ENCODE measurements around the gene PTH1R.

The PTH1R gene

GRCh38 chr3:46935168-46935858, 57.8 kb downstream of the PTH1R start:
- 48% methylated on average over 5 of the region's 7 CpGs for WGBS
- H3K27me3 ChIP-seq (ENCODE audit: control insufficient read depth in 1 of 2, insufficient read depth in 1 of 2, low read length in 2 of 2), result no peaks in the 10 kb centered on the region
- peak overlapping the region; percentile 83 for H4K8ac ChIP-seq (ENCODE audit: low read length)
- peak overlapping the region; percentile 90 to 97 for H2BK12ac ChIP-seq (ENCODE audit: low read length in 2 of 2)
- peaks cover 38 to 55% of the 10 kb centered on the region in 2 experiments for H3K36me3 ChIP-seq (ENCODE audit: control insufficient read depth in 1 of 2, insufficient read depth in 2 of 2, low read depth in 1 of 2, low read length in 2 of 2)
- H2BK15ac ChIP-seq (ENCODE audit: low read depth, poor library complexity, severe bottlenecking), result peak overlapping the region; percentile 82
- peak overlapping the region in 1 of 2 experiments; percentile 94 for H3K23ac ChIP-seq (ENCODE audit: low read length in 2 of 2)
- H3K4ac ChIP-seq (ENCODE audit: low read depth in 1 of 2, low read length in 2 of 2), result peak overlapping the region; percentile 35 to 91
- peak overlapping the region in 1 of 2 experiments; percentile 45 for H3K4me3 ChIP-seq (ENCODE audit: insufficient read depth in 1 of 2, low read depth in 1 of 2, low read length in 2 of 2)
- no peak overlapping the region for H3K4me2 ChIP-seq (ENCODE audit: low read length, poor library complexity, severe bottlenecking)
- peak overlapping the region; percentile 5 for H2BK5ac ChIP-seq (ENCODE audit: low read depth, low read length, poor library complexity, severe bottlenecking)
- H3K79me1 ChIP-seq (replicated peaks; ENCODE audit: low read length, poor library complexity, severe bottlenecking), result peaks cover 65% of the 10 kb centered on the region
- peak overlapping the region; percentile 90 for H3K27ac ChIP-seq (ENCODE audit: low read length, poor library complexity, severe bottlenecking)
- peak overlapping the region; percentile 90 to 98 for H3K18ac ChIP-seq (ENCODE audit: low read depth in 1 of 2, low read length in 2 of 2)
- H3K9me3 ChIP-seq (ENCODE audit: control insufficient read depth, low read length), result no peaks in the 10 kb centered on the region
- peak; percentile 97 for DNase-seq
- peak overlapping the region; percentile 64 for H3K9ac ChIP-seq (ENCODE audit: low read length)
- H2BK120ac ChIP-seq (ENCODE audit: low read depth, low read length), result peak overlapping the region; percentile 85
- H2AK5ac ChIP-seq (ENCODE audit: low read length, severe bottlenecking), result peak overlapping the region; percentile 99
- H3K14ac ChIP-seq (ENCODE audit: low read length in 2 of 2), result peak overlapping the region in 1 of 2 experiments; percentile 93
- peak overlapping the region; percentile 94 for H4K91ac ChIP-seq (ENCODE audit: low read length)
- peaks cover 64% of the 10 kb centered on the region for H3K4me1 ChIP-seq (ENCODE audit: control insufficient read depth, insufficient read depth, low read depth, low read length)
- H2AFZ ChIP-seq (ENCODE audit: low read depth, low read length), result no peak overlapping the region

DNA sequence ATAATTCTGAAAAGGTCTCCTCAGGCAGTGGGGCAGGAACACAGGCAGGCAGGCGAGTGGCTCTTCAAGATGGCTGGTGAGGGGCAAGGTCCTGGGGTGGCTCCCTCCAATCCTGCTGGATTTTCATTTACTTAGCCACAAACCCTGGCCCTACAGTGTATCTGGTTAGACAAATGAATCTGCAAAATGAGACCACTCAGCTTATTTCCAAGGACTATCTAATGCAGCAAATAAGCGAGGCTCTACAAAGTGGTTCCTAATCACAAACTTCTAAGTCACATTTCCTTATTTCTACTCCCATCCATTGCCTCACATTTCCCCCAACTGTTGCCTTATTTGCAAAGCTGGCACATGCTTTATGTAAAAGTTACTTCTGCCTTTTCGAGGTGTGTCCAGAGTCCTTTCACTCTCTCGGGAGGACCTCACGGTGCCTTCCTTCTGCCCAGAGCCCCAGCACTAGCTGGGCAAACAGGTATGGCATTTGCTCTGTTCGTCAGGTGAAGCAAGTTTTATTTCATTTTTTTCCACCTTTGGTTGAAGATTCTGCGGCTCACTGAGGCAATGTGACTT, 58.6 kb downstream of the PTH1R start:
- peaks cover 45 to 57% of the 10 kb centered on the region in 2 experiments for H3K36me3 ChIP-seq (ENCODE audit: control insufficient read depth in 1 of 2, insufficient read depth in 2 of 2, low read depth in 1 of 2, low read length in 2 of 2)
- peak overlapping the region; percentile 81 to 82 for H3K18ac ChIP-seq (ENCODE audit: low read depth in 1 of 2, low read length in 2 of 2)
- H3K4ac ChIP-seq (ENCODE audit: low read depth in 1 of 2, low read length in 2 of 2), result peak overlapping the region in 1 of 2 experiments; percentile 75
- H3K4me2 ChIP-seq (ENCODE audit: low read length, poor library complexity, severe bottlenecking), result no peak overlapping the region
- no peak overlapping the region for H4K8ac ChIP-seq (ENCODE audit: low read length)
- H3K23ac ChIP-seq (ENCODE audit: low read length in 2 of 2), result no peak overlapping the region
- H3K4me1 ChIP-seq (ENCODE audit: control insufficient read depth, insufficient read depth, low read depth, low read length), result peaks cover 58% of the 10 kb centered on the region
- no peak overlapping the region for H2BK120ac ChIP-seq (ENCODE audit: low read depth, low read length)
- H4K91ac ChIP-seq (ENCODE audit: low read length), result peak overlapping the region; percentile 86
- peak overlapping the region; percentile 44 to 93 for H2BK12ac ChIP-seq (ENCODE audit: low read length in 2 of 2)
- H3K79me1 ChIP-seq (replicated peaks; ENCODE audit: low read length, poor library complexity, severe bottlenecking), result peaks cover 67% of the 10 kb centered on the region
- no peak overlapping the region for H3K4me3 ChIP-seq (ENCODE audit: insufficient read depth in 1 of 2, low read depth in 1 of 2, low read length in 2 of 2)
- H2AFZ ChIP-seq (ENCODE audit: low read depth, low read length), result no peak overlapping the region
- peak overlapping the region; percentile 24 for H3K9ac ChIP-seq (ENCODE audit: low read length)
- peak overlapping the region; percentile 98 for H2AK5ac ChIP-seq (ENCODE audit: low read length, severe bottlenecking)
- H3K14ac ChIP-seq (ENCODE audit: low read length in 2 of 2), result no peak overlapping the region
- no peaks in the 10 kb centered on the region for H3K9me3 ChIP-seq (ENCODE audit: control insufficient read depth, low read length)
- peak overlapping the region; percentile 44 for H2BK15ac ChIP-seq (ENCODE audit: low read depth, poor library complexity, severe bottlenecking)
- no peaks in the 10 kb centered on the region for H3K27me3 ChIP-seq (ENCODE audit: control insufficient read depth in 1 of 2, insufficient read depth in 1 of 2, low read length in 2 of 2)
- peak overlapping the region; percentile 86 for H3K27ac ChIP-seq (ENCODE audit: low read length, poor library complexity, severe bottlenecking)
- DNase-seq, result no peak
- 89% methylated on average over 7 of the region's 7 CpGs for WGBS
- H2BK5ac ChIP-seq (ENCODE audit: low read depth, low read length, poor library complexity, severe bottlenecking), result no peak overlapping the region

- H3K79me1 ChIP-seq (replicated peaks; ENCODE audit: low read length, poor library complexity, severe bottlenecking), result peaks cover 68% of the 10 kb centered on the region
- H2BK15ac ChIP-seq (ENCODE audit: low read depth, poor library complexity, severe bottlenecking), result peak overlapping the region; percentile 44
- peak overlapping the region in 1 of 2 experiments; percentile 21 for H3K4me3 ChIP-seq (ENCODE audit: insufficient read depth in 1 of 2, low read depth in 1 of 2, low read length in 2 of 2)
- peak overlapping the region; percentile 51 for H4K8ac ChIP-seq (ENCODE audit: low read length)
- H3K4me1 ChIP-seq (ENCODE audit: control insufficient read depth, insufficient read depth, low read depth, low read length), result peaks cover 55% of the 10 kb centered on the region
- WGBS, result 48% methylated on average over 4 of the region's 5 CpGs
- peak overlapping the region; percentile 18 to 39 for H2BK12ac ChIP-seq (ENCODE audit: low read length in 2 of 2)
- H4K91ac ChIP-seq (ENCODE audit: low read length), result peak overlapping the region; percentile 46
- H3K4ac ChIP-seq (ENCODE audit: low read depth in 1 of 2, low read length in 2 of 2), result peak overlapping the region in 1 of 2 experiments; percentile 68
- H3K9ac ChIP-seq (ENCODE audit: low read length), result peak overlapping the region; percentile 24
- H2BK5ac ChIP-seq (ENCODE audit: low read depth, low read length, poor library complexity, severe bottlenecking), result no peak overlapping the region
- H3K14ac ChIP-seq (ENCODE audit: low read length in 2 of 2), result peak overlapping the region in 1 of 2 experiments; percentile 79
- H3K27me3 ChIP-seq (ENCODE audit: control insufficient read depth in 1 of 2, insufficient read depth in 1 of 2, low read length in 2 of 2), result no peaks in the 10 kb centered on the region
- H3K18ac ChIP-seq (ENCODE audit: low read depth in 1 of 2, low read length in 2 of 2), result peak overlapping the region in 1 of 2 experiments; percentile 44
- H2AK5ac ChIP-seq (ENCODE audit: low read length, severe bottlenecking), result peak overlapping the region; percentile 82
- H3K9me3 ChIP-seq (ENCODE audit: control insufficient read depth, low read length), result no peaks in the 10 kb centered on the region
- DNase-seq, result peak; percentile 66
- no peak overlapping the region for H3K4me2 ChIP-seq (ENCODE audit: low read length, poor library complexity, severe bottlenecking)
- H2AFZ ChIP-seq (ENCODE audit: low read depth, low read length), result peak overlapping the region; percentile 32
- peaks cover 47 to 57% of the 10 kb centered on the region in 2 experiments for H3K36me3 ChIP-seq (ENCODE audit: control insufficient read depth in 1 of 2, insufficient read depth in 2 of 2, low read depth in 1 of 2, low read length in 2 of 2)
- H2BK120ac ChIP-seq (ENCODE audit: low read depth, low read length), result peak overlapping the region; percentile 35
- H3K27ac ChIP-seq (ENCODE audit: low read length, poor library complexity, severe bottlenecking), result peak overlapping the region; percentile 10
- H3K23ac ChIP-seq (ENCODE audit: low read length in 2 of 2), result peak overlapping the region in 1 of 2 experiments; percentile 85
Observed at GRCh38 chr3:46936733-46937250, 59.3 kb downstream of the PTH1R start.

- no peak overlapping the region for H3K18ac ChIP-seq (ENCODE audit: low read depth in 1 of 2, low read length in 2 of 2)
- no peak overlapping the region for H3K4ac ChIP-seq (ENCODE audit: low read depth in 1 of 2, low read length in 2 of 2)
- H2AK5ac ChIP-seq (ENCODE audit: low read length, severe bottlenecking), result peak overlapping the region; percentile 44
- H3K79me1 ChIP-seq (replicated peaks; ENCODE audit: low read length, poor library complexity, severe bottlenecking), result peaks cover 64% of the 10 kb centered on the region
- H4K91ac ChIP-seq (ENCODE audit: low read length), result no peak overlapping the region
- no peak overlapping the region for H2BK15ac ChIP-seq (ENCODE audit: low read depth, poor library complexity, severe bottlenecking)
- 96% methylated on average over 2 of the region's 2 CpGs for WGBS
- H3K23ac ChIP-seq (ENCODE audit: low read length in 2 of 2), result no peak overlapping the region
- H3K36me3 ChIP-seq (ENCODE audit: control insufficient read depth in 1 of 2, insufficient read depth in 2 of 2, low read depth in 1 of 2, low read length in 2 of 2), result peaks cover 49 to 52% of the 10 kb centered on the region in 2 experiments
- no peak overlapping the region for H3K9ac ChIP-seq (ENCODE audit: low read length)
- no peak overlapping the region for H3K4me3 ChIP-seq (ENCODE audit: insufficient read depth in 1 of 2, low read depth in 1 of 2, low read length in 2 of 2)
- H3K14ac ChIP-seq (ENCODE audit: low read length in 2 of 2), result no peak overlapping the region
- no peak overlapping the region for H2AFZ ChIP-seq (ENCODE audit: low read depth, low read length)
- no peak overlapping the region for H3K27ac ChIP-seq (ENCODE audit: low read length, poor library complexity, severe bottlenecking)
- no peak overlapping the region for H2BK5ac ChIP-seq (ENCODE audit: low read depth, low read length, poor library complexity, severe bottlenecking)
- no peaks in the 10 kb centered on the region for H3K9me3 ChIP-seq (ENCODE audit: control insufficient read depth, low read length)
- H3K4me1 ChIP-seq (ENCODE audit: control insufficient read depth, insufficient read depth, low read depth, low read length), result peaks cover 58% of the 10 kb centered on the region
- no peak overlapping the region for H4K8ac ChIP-seq (ENCODE audit: low read length)
- no peak overlapping the region for H3K4me2 ChIP-seq (ENCODE audit: low read length, poor library complexity, severe bottlenecking)
- no peak overlapping the region for H2BK120ac ChIP-seq (ENCODE audit: low read depth, low read length)
- H2BK12ac ChIP-seq (ENCODE audit: low read length in 2 of 2), result no peak overlapping the region
- no peaks in the 10 kb centered on the region for H3K27me3 ChIP-seq (ENCODE audit: control insufficient read depth in 1 of 2, insufficient read depth in 1 of 2, low read length in 2 of 2)
- no peak for DNase-seq
Observed at GRCh38 chr3:46938118-46938517, 60.6 kb downstream of the PTH1R start.

Data from mesenchymal stem cell (in vitro differentiated cells and primary cell).